B cell (primary cell): Measurements from ENCODE around the gene TAF7. TPM values are rescaled to one million over a fixed set of nuclear protein-coding genes. Genes with fewer than 3 reads are reported as not detected.

Experiments used
- ATAC-seq: fragments of 200-7000 bp; cut with Tn5 transposase; one replicate; pipeline ENCODE4 v1.10.0; 2021; ENCODE audit warnings: low read depth, mild to moderate bottlenecking, moderate number of reproducible peaks, moderate library complexity
- CTCF ChIA-PET: fragments of 350-600 bp; sonication (Branson Sonifier 250); formaldehyde crosslinking; loops from one replicate; lab custom pipeline; 2021; ENCODE audit warnings: antibody characterized with exemption, inconsistent platforms; lab: Charles Lee
- POLR2A ChIA-PET: fragments of 350-600 bp; sonication (Branson Sonifier 250); formaldehyde crosslinking; loops from one replicate; lab custom pipeline; 2021; ENCODE audit warnings: antibody characterized with exemption; lab: Charles Lee
- DNase-seq: peaks from one replicate; pipeline ENCODE4 v3.0.0; 2013
- H2AFZ ChIP-seq: 2 replicates; pipeline ENCODE4 v1.6.1; 2012; ENCODE audit warnings: mild to moderate bottlenecking, low read depth, low read length; ENCODE audit not compliant: insufficient read depth, poor library complexity, severe bottlenecking
- H3K27ac ChIP-seq, 2 donors: 1 replicate in 1 of 2; 2 replicates in 1 of 2; pipeline ENCODE4 v1.5.1; 2012 to 2013; ENCODE audit warnings: low read length in 2 of 2, mild to moderate bottlenecking in 2 of 2, moderate library complexity in 1 of 2
- H3K27me3 ChIP-seq, 4 experiments: fragments of 200-600 bp in 1 of 4; sonication (generic) in 1 of 4; replicated peaks in 1 of 4; 1 replicate in 2 of 4; 2 replicates in 2 of 4; pipeline versions ENCODE4 v1.6.1 to v1.7.0; 2013 to 2016; ENCODE audit warnings: low read length in 3 of 4, mild to moderate bottlenecking in 2 of 4, mixed read lengths in 1 of 4, moderate library complexity in 1 of 4; ENCODE audit not compliant: insufficient read depth in 4 of 4, control insufficient read depth in 3 of 4; ENCODE audit errors: control extremely low read depth in 1 of 4
- H3K36me3 ChIP-seq, 2 experiments: replicated peaks in 1 of 2; 1 replicate in 1 of 2; 2 replicates in 1 of 2; pipeline versions ENCODE4 v1.6.1 to v1.7.1; 2013; ENCODE audit warnings: low read length in 1 of 2; ENCODE audit not compliant: insufficient read depth in 2 of 2, control insufficient read depth in 1 of 2; ENCODE audit errors: control extremely low read depth in 1 of 2, extremely low read depth in 1 of 2
- H3K4me1 ChIP-seq, 2 donors: fragments of 200-600 bp in 1 of 2; sonication (generic) in 1 of 2; 1 replicate in 1 of 2; 2 replicates in 1 of 2; pipeline versions ENCODE4 v1.5.1 to v1.6.1; 2013 to 2017; ENCODE audit warnings: low read length in 2 of 2; ENCODE audit not compliant: control insufficient read depth in 2 of 2, insufficient read depth in 2 of 2
- H3K4me2 ChIP-seq: replicated peaks from 2 replicates; pipeline ENCODE3; 2012; ENCODE audit warnings: mild to moderate bottlenecking, low read depth, low read length; ENCODE audit not compliant: poor library complexity, severe bottlenecking
- H3K4me3 ChIP-seq, 5 experiments: fragments of 200-600 bp in 1 of 5; sonication (generic) in 1 of 5; 1 replicate in 3 of 5; 2 replicates in 2 of 5; pipeline versions ENCODE4 v1.5.1 to v1.7.0; 2011 to 2016; ENCODE audit warnings: low read length in 4 of 5, mild to moderate bottlenecking in 4 of 5, low read depth in 2 of 5, control low read depth in 1 of 5, moderate library complexity in 1 of 5; ENCODE audit not compliant: insufficient read depth in 1 of 5; ENCODE audit errors: control extremely low read depth in 1 of 5, extremely low read depth in 1 of 5
- H3K79me2 ChIP-seq: fragments of 200-600 bp; sonication (generic); one replicate; pipeline ENCODE4 v1.6.0; 2016; ENCODE audit warnings: low read length; ENCODE audit not compliant: control insufficient read depth, insufficient read depth
- H3K9ac ChIP-seq: fragments of 200-600 bp; sonication (generic); 2 replicates; pipeline ENCODE4 v1.6.1; 2017; ENCODE audit warnings: mild to moderate bottlenecking, low read length, moderate library complexity
- H3K9me3 ChIP-seq, 3 donors: one replicate each; pipeline versions ENCODE4 v1.6.1 to v1.7.1; 2013; ENCODE audit warnings: low read length in 2 of 3; ENCODE audit not compliant: control insufficient read depth in 2 of 3, insufficient read depth in 1 of 3; ENCODE audit errors: control extremely low read depth in 1 of 3
- H4K20me1 ChIP-seq: 2 replicates; pipeline ENCODE4 v1.6.0; 2012; ENCODE audit warnings: mild to moderate bottlenecking, low read length; ENCODE audit not compliant: insufficient read depth, control insufficient read depth, poor library complexity, severe bottlenecking
- H3K27ac Mint-ChIP-seq: one replicate; pipeline ENCODE4 v1.8.0; 2021; ENCODE audit warnings: mixed read lengths
- H3K27me3 Mint-ChIP-seq: one replicate; pipeline ENCODE4 v1.8.0; 2021; ENCODE audit warnings: mixed read lengths
- H3K4me1 Mint-ChIP-seq: one replicate; pipeline ENCODE4 v1.8.0; 2021; ENCODE audit warnings: mixed read lengths
- H3K4me3 Mint-ChIP-seq: one replicate; pipeline ENCODE4 v1.8.0; 2021; ENCODE audit warnings: mixed read lengths
- H3K9me3 Mint-ChIP-seq: one replicate; pipeline ENCODE4 v1.8.0; 2022; ENCODE audit warnings: mixed read lengths; ENCODE audit not compliant: insufficient read depth
- CTCF ChIP-seq: fragments of 200-600 bp; IDR thresholded peaks from one replicate; pipeline ENCODE4 v1.8.0; 2022; ENCODE audit warnings: antibody characterized with exemption, mild to moderate bottlenecking
- EZH2 ChIP-seq: IDR thresholded peaks from 2 replicates; pipeline ENCODE4 v1.6.1; 2012; ENCODE audit warnings: borderline replicate concordance, low read depth, mild to moderate bottlenecking, moderate library complexity, low read length; ENCODE audit not compliant: insufficient read depth, poor library complexity, severe bottlenecking
- WGBS: methylation state at CpG from one replicate; pipeline ENCODE4 v1.1.5; 2013; ENCODE audit warnings: missing lambda C conversion rate; ENCODE audit not compliant: insufficient coverage; 5-methylcytosine and 5-hydroxymethylcytosine counted together
- intact Hi-C: fragments of 100-400 bp; cut with micrococcal nuclease; formaldehyde crosslinking; loops from one replicate; pipeline ENCODE4 v1.10.0; 2022
- polyA plus RNA-seq: library from polyadenylated mRNA; depleted of rRNA; stranded (reverse); fragments of >200 nt; gene quantifications from 2 replicates; pipeline ENCODE4 v1.2.3, GENCODE V29; 2012
- total RNA-seq, 2 donors: library from RNA; stranded (reverse); fragments of 120-200 nt in 1 of 2; gene quantifications; 1 replicate in 1 of 2; 2 replicates in 1 of 2; pipeline versions ENCODE4 v1.2.3 to v1.2.4, GENCODE V29; 2013 to 2022

Gene TAF7
- total and polyA plus RNA-seq, 2 donors (not counting 1 experiment from before 2014, with no cell fraction given), result 52.1 to 119 TPM

- TF ChIP-seq CTCF (peak; percentile 36), EZH2 (no peak)
- no peaks in the 10 kb centered on the region for H3K36me3 ChIP-seq
- peak within 1 kb of the TSS in 2 of 5 experiments; percentile 15 to 30 for H3K4me3 ChIP-seq
- no peak within 1 kb of the TSS for H3K9ac ChIP-seq
- ChIA-PET POLR2A (no interaction called here), CTCF (interaction anchor here (0.9 to 6.9 kb wide), 6 partner anchors 10 to 277 kb away, joined by 3 to 30 read pairs (median 4); partner anchors contain the start of genes PCDHGA3, PCDHGB1 and TAF7)
- no peaks in the 10 kb centered on the region for H3K79me2 ChIP-seq
- intact Hi-C loops, result no loop called here
- Mint-ChIP-seq H3K9me3 (peaks cover 4% of the 10 kb centered on the region), H3K4me3 (peak within 1 kb of the TSS; percentile 37), H3K27me3 (peaks cover 72% of the 10 kb centered on the region), H3K27ac (no peak within 1 kb of the TSS), H3K4me1 (peaks cover 7% of the 10 kb centered on the region)
- H2AFZ ChIP-seq, result peak within 1 kb of the TSS; percentile 36
- DNase-seq (peak; percentile 27), ATAC-seq (peak; percentile 41)
- H3K4me2 ChIP-seq, result peak within 1 kb of the TSS; percentile 39
- H4K20me1 ChIP-seq, result no peaks in the 10 kb centered on the region
- H3K9me3 ChIP-seq, result peaks cover 10 to 58% (median 38%) of the 10 kb centered on the region in 3 donors
- no peak within 1 kb of the TSS for H3K27ac ChIP-seq
- H3K27me3 ChIP-seq, result peaks cover 0 to 55% (median 35%) of the 10 kb centered on the region in 4 experiments
- peaks cover 3 to 8% of the 10 kb centered on the region in 2 donors for H3K4me1 ChIP-seq
- WGBS, result 37% methylated on average over 12 of the region's 21 CpGs
Measured at GRCh38 chr5:141330299-141331080, 9.9 kb upstream of the TAF7 start, which contains the start of gene PCDHGA1. Gene PCDHGA1 (plus strand): TSS chr5:141330514.

GRCh38 chr5:141328231-141328630, 7.6 kb upstream of the TAF7 start:
- H3K27me3 Mint-ChIP-seq, result peaks cover 51% of the 10 kb centered on the region
- TF ChIP-seq CTCF (no peak), EZH2 (no peak)
- H3K27ac ChIP-seq, result no peak overlapping the region

More at GRCh38 chr5:141328231-141328630, 7.6 kb upstream of the TAF7 start:
- ChIA-PET CTCF (interaction anchor here (0.9 to 6.9 kb wide), 4 partner anchors 8 to 236 kb away, joined by 3 to 30 read pairs (median 4); no protein-coding TSS in a partner anchor), POLR2A (no interaction called here)
- peaks cover 5% of the 10 kb centered on the region for H3K4me1 Mint-ChIP-seq
- no peak for ATAC-seq
- Histone ChIP-seq H3K4me3 (no peak overlapping the region), H2AFZ (no peak overlapping the region), H3K4me1 (peaks cover 3 to 8% of the 10 kb centered on the region in 2 donors), H3K27me3 (peaks cover 0 to 45% (median 20%) of the 10 kb centered on the region in 4 experiments), H3K9ac (no peak overlapping the region), H3K36me3 (no peaks in the 10 kb centered on the region), H3K4me2 (no peak overlapping the region), H4K20me1 (no peaks in the 10 kb centered on the region), H3K79me2 (no peaks in the 10 kb centered on the region), H3K9me3 (peaks cover 10 to 54% (median 34%) of the 10 kb centered on the region in 3 donors)
- 89% methylated on average over 8 of the region's 8 CpGs for WGBS
- no peak overlapping the region for H3K27ac Mint-ChIP-seq
- H3K4me3 Mint-ChIP-seq, result no peak overlapping the region
- DNase-seq, result no peak
- intact Hi-C loops, result loop anchor here (10.0 kb wide), 4 partner anchors 87 to 1223 kb away; partner anchors contain the start of genes APBB3, GNPDA1, PCDHGA10 and PCDHGB7
- no peaks in the 10 kb centered on the region for H3K9me3 Mint-ChIP-seq
